ENCODE results near the gene TMEM120A. TPM values are rescaled to one million over a fixed set of nuclear protein-coding genes. Genes with fewer than 3 reads are reported as not detected.

TMEM120A gene
- polyA plus RNA-seq, 1 donor (not counting 4 experiments of a cell fraction or from before 2014, with no cell fraction given): 47.0 TPM

GRCh38 chr7:75991531-75992082, 2.8 kb downstream of the TMEM120A start:
- Histone ChIP-seq H3K9me3 (ENCODE audit: control insufficient read depth, low read depth, low read length) (no peaks in the 10 kb centered on the region), H3K79me2 (ENCODE audit: control insufficient read depth, insufficient read depth, low read length) (no peaks in the 10 kb centered on the region), H3K27ac (ENCODE audit: control insufficient read depth, insufficient read depth, low read length) (no peak overlapping the region), H4K20me1 (ENCODE audit: control insufficient read depth, extremely low read depth, insufficient read depth, low read length) (no peaks in the 10 kb centered on the region), H3K9me1 (ENCODE audit: control insufficient read depth, extremely low read depth, insufficient read depth, low read length) (no peaks in the 10 kb centered on the region), H3K36me3 (ENCODE audit: control insufficient read depth in 2 of 2, extremely low read depth in 1 of 2, insufficient read depth in 2 of 2, low read length in 2 of 2) (peaks cover 10 to 12% of the 10 kb centered on the region in 2 experiments), H3K27me3 (ENCODE audit: control insufficient read depth, extremely low read depth, insufficient read depth, low read length) (no peaks in the 10 kb centered on the region), H3K9ac (ENCODE audit: control insufficient read depth, extremely low read depth, insufficient read depth, low read length) (no peak overlapping the region), H3K4me2 (ENCODE audit: control insufficient read depth, extremely low read depth, insufficient read depth, low read depth, low read length) (no peak overlapping the region), H3K4me1 (ENCODE audit: control insufficient read depth, extremely low read depth, insufficient read depth, low read length) (peaks cover 4% of the 10 kb centered on the region), H3K4me3 (ENCODE audit: control insufficient read depth in 2 of 3, extremely low read depth in 1 of 3, insufficient read depth in 2 of 3, low read depth in 1 of 3, low read length in 3 of 3) (no peak overlapping the region), H2AFZ (ENCODE audit: control insufficient read depth, low read length) (no peak overlapping the region)
- dilution Hi-C loops (cut with MboI; ENCODE audit: extremely low pct_ligation_motif_present, low sequenced_read_pairs): no loop called here
- DNase-seq (ENCODE audit: low read depth, low spot score) (no peak), FAIRE-seq (no peak)
- no peak for TF ChIP-seq CTCF (optimal IDR thresholded peaks at IDR 0.05 in 1 of 3, IDR thresholded peaks at IDR 0.05 in 1 of 3, conservative IDR thresholded peaks at IDR 0.05 in 1 of 3; ENCODE audit: extremely low read depth in 1 of 3, insufficient read depth in 2 of 3, low read length in 3 of 3)
- no peak for TF ChIP-seq EZH2 (IDR thresholded peaks at IDR 0.05; ENCODE audit: low read length)

- Histone ChIP-seq H3K27me3 (ENCODE audit: control insufficient read depth, extremely low read depth, insufficient read depth, low read length) (no peaks in the 10 kb centered on the region), H3K79me2 (ENCODE audit: control insufficient read depth, insufficient read depth, low read length) (no peaks in the 10 kb centered on the region), H3K9ac (ENCODE audit: control insufficient read depth, extremely low read depth, insufficient read depth, low read length) (no peak overlapping the region), H3K27ac (ENCODE audit: control insufficient read depth, insufficient read depth, low read length) (no peak overlapping the region), H3K9me3 (ENCODE audit: control insufficient read depth, low read depth, low read length) (no peaks in the 10 kb centered on the region), H3K4me3 (ENCODE audit: control insufficient read depth in 2 of 3, extremely low read depth in 1 of 3, insufficient read depth in 2 of 3, low read depth in 1 of 3, low read length in 3 of 3) (no peak overlapping the region), H3K4me1 (ENCODE audit: control insufficient read depth, extremely low read depth, insufficient read depth, low read length) (peaks cover 2% of the 10 kb centered on the region), H2AFZ (ENCODE audit: control insufficient read depth, low read length) (no peak overlapping the region), H3K4me2 (ENCODE audit: control insufficient read depth, extremely low read depth, insufficient read depth, low read depth, low read length) (no peak overlapping the region), H4K20me1 (ENCODE audit: control insufficient read depth, extremely low read depth, insufficient read depth, low read length) (no peaks in the 10 kb centered on the region), H3K9me1 (ENCODE audit: control insufficient read depth, extremely low read depth, insufficient read depth, low read length) (no peaks in the 10 kb centered on the region), H3K36me3 (ENCODE audit: control insufficient read depth in 2 of 2, extremely low read depth in 1 of 2, insufficient read depth in 2 of 2, low read length in 2 of 2) (peaks cover 3 to 15% of the 10 kb centered on the region in 2 experiments)
- TF ChIP-seq EZH2 (IDR thresholded peaks at IDR 0.05; ENCODE audit: low read length) (no peak), CTCF (optimal IDR thresholded peaks at IDR 0.05 in 1 of 3, IDR thresholded peaks at IDR 0.05 in 1 of 3, conservative IDR thresholded peaks at IDR 0.05 in 1 of 3; ENCODE audit: extremely low read depth in 1 of 3, insufficient read depth in 2 of 3, low read length in 3 of 3) (no peak)
- dilution Hi-C loops (cut with MboI; ENCODE audit: extremely low pct_ligation_motif_present, low sequenced_read_pairs): no loop called here
- DNase-seq (ENCODE audit: low read depth, low spot score): no peak
- FAIRE-seq: no peak
Measured at GRCh38 chr7:75989500-75990388, 4.7 kb downstream of the TMEM120A start.

Measured in keratinocyte (primary cell).